HG02610 (cell line): Measurements from ENCODE around the gene SLC25A17.
"Not testable (repeated sequence)": the region's sequence is repeated elsewhere in the genome, so short reads cannot be mapped to it uniquely, and the experiment has no call there.

Source experiments
- ATAC-seq: cut with Tn5 transposase; IDR thresholded peaks from one replicate; pipeline ENCODE4 v1.9.1; 2021; ENCODE audit warnings: mild to moderate bottlenecking, moderate library complexity; ENCODE audit not compliant: unreplicated experiment

The SLC25A17 gene

GRCh38 chr22:40758851-40759250, 60.3 kb downstream of the SLC25A17 start:
- ATAC-seq: not testable (repeated sequence)

GRCh38 chr22:40758390-40758789, 60.8 kb downstream of the SLC25A17 start:
- no peak for ATAC-seq

GRCh38 chr22:40757071-40757470, 62.1 kb downstream of the SLC25A17 start:
- no peak for ATAC-seq

GRCh38 chr22:40753114-40753513, 66.0 kb downstream of the SLC25A17 start:
- ATAC-seq: no peak

GRCh38 chr22:40751250-40751649, 67.9 kb downstream of the SLC25A17 start:
- ATAC-seq: no peak

- no peak for ATAC-seq
Observed at GRCh38 chr22:40749829-40750228, 69.3 kb downstream of the SLC25A17 start.

GRCh38 chr22:40748388-40749355, 70.5 kb downstream of the SLC25A17 start:
- no peak for ATAC-seq

- no peak for ATAC-seq
Observed at GRCh38 chr22:40747361-40747760, 71.8 kb downstream of the SLC25A17 start.

- no peak for ATAC-seq
Observed at GRCh38 chr22:40746428-40747220, 72.5 kb downstream of the SLC25A17 start.

- no peak for ATAC-seq
Observed at GRCh38 chr22:40743768-40744167, 75.4 kb downstream of the SLC25A17 start.

GRCh38 chr22:40741116-40741515, 78.0 kb downstream of the SLC25A17 start:
- ATAC-seq: no peak

- ATAC-seq: no peak
Observed at GRCh38 chr22:40739721-40740120, 79.4 kb downstream of the SLC25A17 start.

- ATAC-seq: no peak
Observed at GRCh38 chr22:40733919-40734318, 85.2 kb downstream of the SLC25A17 start.

GRCh38 chr22:40732999-40733292, 86.2 kb downstream of the SLC25A17 start:
- ATAC-seq: no peak

GRCh38 chr22:40729284-40729683, 89.9 kb downstream of the SLC25A17 start:
- ATAC-seq: no peak

GRCh38 chr22:40728731-40729189, 90.4 kb downstream of the SLC25A17 start:
- no peak for ATAC-seq

GRCh38 chr22:40727964-40728615, 91.1 kb downstream of the SLC25A17 start:
- no peak for ATAC-seq

GRCh38 chr22:40727070-40727963, 91.8 kb downstream of the SLC25A17 start:
- no peak for ATAC-seq

GRCh38 chr22:40726514-40726913, 92.6 kb downstream of the SLC25A17 start:
- no peak for ATAC-seq

- no peak for ATAC-seq
Observed at GRCh38 chr22:40723396-40723933, 95.7 kb downstream of the SLC25A17 start.
